ENCODE results near the gene DIPK2A.

Gene DIPK2A

GRCh38 chr3:143956838-143957237, 14.8 kb upstream of the DIPK2A start:
- no peaks in the 10 kb centered on the region for H3K27me3 ChIP-seq (ENCODE audit: insufficient read depth, low read length)
- no peaks in the 10 kb centered on the region for H3K36me3 ChIP-seq (ENCODE audit: insufficient read depth, low read length)
- H2AFZ ChIP-seq (ENCODE audit: low read length), result no peak overlapping the region
- H3K27ac ChIP-seq (ENCODE audit: low read depth, low read length, poor library complexity, severe bottlenecking), result no peak overlapping the region
- TF ChIP-seq EZH2 (IDR thresholded peaks at IDR 0.05; ENCODE audit: borderline replicate concordance, low read length), result no peak
- TF ChIP-seq, protein P1, sequence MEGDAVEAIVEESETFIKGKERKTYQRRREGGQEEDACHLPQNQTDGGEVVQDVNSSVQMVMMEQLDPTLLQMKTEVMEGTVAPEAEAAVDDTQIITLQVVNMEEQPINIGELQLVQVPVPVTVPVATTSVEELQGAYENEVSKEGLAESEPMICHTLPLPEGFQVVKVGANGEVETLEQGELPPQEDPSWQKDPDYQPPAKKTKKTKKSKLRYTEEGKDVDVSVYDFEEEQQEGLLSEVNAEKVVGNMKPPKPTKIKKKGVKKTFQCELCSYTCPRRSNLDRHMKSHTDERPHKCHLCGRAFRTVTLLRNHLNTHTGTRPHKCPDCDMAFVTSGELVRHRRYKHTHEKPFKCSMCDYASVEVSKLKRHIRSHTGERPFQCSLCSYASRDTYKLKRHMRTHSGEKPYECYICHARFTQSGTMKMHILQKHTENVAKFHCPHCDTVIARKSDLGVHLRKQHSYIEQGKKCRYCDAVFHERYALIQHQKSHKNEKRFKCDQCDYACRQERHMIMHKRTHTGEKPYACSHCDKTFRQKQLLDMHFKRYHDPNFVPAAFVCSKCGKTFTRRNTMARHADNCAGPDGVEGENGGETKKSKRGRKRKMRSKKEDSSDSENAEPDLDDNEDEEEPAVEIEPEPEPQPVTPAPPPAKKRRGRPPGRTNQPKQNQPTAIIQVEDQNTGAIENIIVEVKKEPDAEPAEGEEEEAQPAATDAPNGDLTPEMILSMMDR (IDR thresholded peaks at IDR 0.05; ENCODE audit: low read length), result no peak
- H3F3A ChIP-seq (ENCODE audit: insufficient read depth, low read length), result no peaks in the 10 kb centered on the region
- no peak overlapping the region for H3K9ac ChIP-seq (ENCODE audit: low read length)
- no peaks in the 10 kb centered on the region for H4K20me1 ChIP-seq (ENCODE audit: insufficient read depth, low read length)
- no peaks in the 10 kb centered on the region for H3K4me1 ChIP-seq (ENCODE audit: insufficient read depth, low read length, severe bottlenecking)
- no peak overlapping the region for H3K4me2 ChIP-seq (ENCODE audit: low read length)
- no peak overlapping the region for H3K4me3 ChIP-seq (ENCODE audit: low read depth, low read length, poor library complexity, severe bottlenecking)
- no peaks in the 10 kb centered on the region for H3K79me2 ChIP-seq (ENCODE audit: insufficient read depth, low read length)
- no peaks in the 10 kb centered on the region for H3K9me2 ChIP-seq (ENCODE audit: low read depth, low read length)
- H3K9me3 ChIP-seq (ENCODE audit: low read length), result no peaks in the 10 kb centered on the region; the same call in 1 of the 2 replicates

DNA sequence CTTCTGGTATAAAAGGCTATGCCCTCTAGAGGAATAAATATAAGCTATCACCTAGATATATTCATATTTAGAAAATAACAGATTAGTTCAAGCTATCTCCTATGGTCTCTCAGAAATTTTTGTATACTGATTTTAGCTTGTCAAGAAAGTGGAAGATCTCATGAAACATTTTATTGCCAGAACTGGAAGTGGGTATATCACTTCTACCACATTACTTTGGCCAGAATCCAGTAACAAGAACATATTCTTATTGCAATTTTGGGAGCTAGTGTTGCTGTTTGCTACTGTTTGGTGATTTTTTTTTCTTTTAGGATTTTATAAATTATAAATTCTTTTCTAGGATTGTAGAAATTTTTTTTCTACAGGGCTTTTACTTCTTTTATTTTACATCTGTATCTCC, 14.2 kb upstream of the DIPK2A start:
- H3K36me3 ChIP-seq (ENCODE audit: insufficient read depth, low read length), result no peaks in the 10 kb centered on the region
- no peaks in the 10 kb centered on the region for H3K4me1 ChIP-seq (ENCODE audit: insufficient read depth, low read length, severe bottlenecking)
- H3F3A ChIP-seq (ENCODE audit: insufficient read depth, low read length), result no peaks in the 10 kb centered on the region
- H3K9ac ChIP-seq (ENCODE audit: low read length), result no peak overlapping the region
- no peaks in the 10 kb centered on the region for H4K20me1 ChIP-seq (ENCODE audit: insufficient read depth, low read length)
- H2AFZ ChIP-seq (ENCODE audit: low read length), result no peak overlapping the region
- no peak overlapping the region for H3K4me2 ChIP-seq (ENCODE audit: low read length)
- H3K27me3 ChIP-seq (ENCODE audit: insufficient read depth, low read length), result no peaks in the 10 kb centered on the region
- no peaks in the 10 kb centered on the region for H3K9me2 ChIP-seq (ENCODE audit: low read depth, low read length)
- TF ChIP-seq EZH2 (IDR thresholded peaks at IDR 0.05; ENCODE audit: borderline replicate concordance, low read length), result no peak
- TF ChIP-seq, protein P1 (IDR thresholded peaks at IDR 0.05; ENCODE audit: low read length), result no peak
- H3K9me3 ChIP-seq (ENCODE audit: low read length), result no peaks in the 10 kb centered on the region; the same call in 1 of the 2 replicates
- H3K79me2 ChIP-seq (ENCODE audit: insufficient read depth, low read length), result no peaks in the 10 kb centered on the region
- no peak overlapping the region for H3K4me3 ChIP-seq (ENCODE audit: low read depth, low read length, poor library complexity, severe bottlenecking)
- H3K27ac ChIP-seq (ENCODE audit: low read depth, low read length, poor library complexity, severe bottlenecking), result no peak overlapping the region

- Histone ChIP-seq H3K4me2 (ENCODE audit: low read length) (no peak overlapping the region), H3K79me2 (ENCODE audit: insufficient read depth, low read length) (no peaks in the 10 kb centered on the region), H3K9me3 (ENCODE audit: low read length) (no peaks in the 10 kb centered on the region; the same call in 1 of the 2 replicates), H3K27ac (ENCODE audit: low read depth, low read length, poor library complexity, severe bottlenecking) (no peak overlapping the region), H3F3A (ENCODE audit: insufficient read depth, low read length) (no peaks in the 10 kb centered on the region), H3K36me3 (ENCODE audit: insufficient read depth, low read length) (no peaks in the 10 kb centered on the region), H3K27me3 (ENCODE audit: insufficient read depth, low read length) (no peaks in the 10 kb centered on the region), H3K9me2 (ENCODE audit: low read depth, low read length) (no peaks in the 10 kb centered on the region), H3K4me1 (ENCODE audit: insufficient read depth, low read length, severe bottlenecking) (no peaks in the 10 kb centered on the region), H2AFZ (ENCODE audit: low read length) (no peak overlapping the region), H4K20me1 (ENCODE audit: insufficient read depth, low read length) (no peaks in the 10 kb centered on the region), H3K9ac (ENCODE audit: low read length) (no peak overlapping the region), H3K4me3 (ENCODE audit: low read depth, low read length, poor library complexity, severe bottlenecking) (no peak overlapping the region)
- no peak for TF ChIP-seq EZH2 (IDR thresholded peaks at IDR 0.05; ENCODE audit: borderline replicate concordance, low read length)
- TF ChIP-seq, protein P1 (IDR thresholded peaks at IDR 0.05; ENCODE audit: low read length), result no peak
These were observed 12.7 kb upstream of the DIPK2A start for GRCh38 chr3:143958966-143959365.
